ENCODE results near the gene CYFIP1. TPM values are rescaled to one million over a fixed set of nuclear protein-coding genes. Genes with fewer than 3 reads are reported as not detected.

CYFIP1 gene
- total RNA-seq, 1 donor from 2014 or later: 98.3 TPM

DNA sequence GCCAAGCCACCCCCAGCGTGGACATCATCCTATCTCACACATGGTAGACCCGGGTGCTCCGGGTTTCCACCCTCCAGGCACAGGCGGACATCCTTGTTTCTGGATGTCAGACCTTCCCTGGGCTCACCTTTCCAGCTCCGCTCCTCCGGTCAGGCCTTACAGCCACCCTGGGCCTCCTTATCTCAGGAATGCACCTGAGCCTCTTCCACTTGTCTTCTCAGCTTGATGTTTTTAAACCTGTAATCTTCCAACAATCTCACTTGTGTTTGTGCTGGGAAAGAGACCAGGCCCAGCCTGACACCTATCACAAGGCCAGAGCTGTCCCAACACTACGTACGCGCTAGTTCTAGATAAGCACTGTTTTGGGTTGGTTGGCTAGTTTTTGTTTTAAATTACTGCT lies 87.8 kb downstream of the CYFIP1 start:
- TF ChIP-seq, protein P1, sequence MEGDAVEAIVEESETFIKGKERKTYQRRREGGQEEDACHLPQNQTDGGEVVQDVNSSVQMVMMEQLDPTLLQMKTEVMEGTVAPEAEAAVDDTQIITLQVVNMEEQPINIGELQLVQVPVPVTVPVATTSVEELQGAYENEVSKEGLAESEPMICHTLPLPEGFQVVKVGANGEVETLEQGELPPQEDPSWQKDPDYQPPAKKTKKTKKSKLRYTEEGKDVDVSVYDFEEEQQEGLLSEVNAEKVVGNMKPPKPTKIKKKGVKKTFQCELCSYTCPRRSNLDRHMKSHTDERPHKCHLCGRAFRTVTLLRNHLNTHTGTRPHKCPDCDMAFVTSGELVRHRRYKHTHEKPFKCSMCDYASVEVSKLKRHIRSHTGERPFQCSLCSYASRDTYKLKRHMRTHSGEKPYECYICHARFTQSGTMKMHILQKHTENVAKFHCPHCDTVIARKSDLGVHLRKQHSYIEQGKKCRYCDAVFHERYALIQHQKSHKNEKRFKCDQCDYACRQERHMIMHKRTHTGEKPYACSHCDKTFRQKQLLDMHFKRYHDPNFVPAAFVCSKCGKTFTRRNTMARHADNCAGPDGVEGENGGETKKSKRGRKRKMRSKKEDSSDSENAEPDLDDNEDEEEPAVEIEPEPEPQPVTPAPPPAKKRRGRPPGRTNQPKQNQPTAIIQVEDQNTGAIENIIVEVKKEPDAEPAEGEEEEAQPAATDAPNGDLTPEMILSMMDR (IDR thresholded peaks at IDR 0.05; ENCODE audit: unreplicated experiment): no peak
- peaks cover 43% of the 10 kb centered on the region for H3K36me3 Mint-ChIP-seq
- no peaks in the 10 kb centered on the region for H3K27me3 Mint-ChIP-seq (ENCODE audit: low read depth)
- no peaks in the 10 kb centered on the region for H3K9me3 Mint-ChIP-seq
- DNase-seq (ENCODE audit: low spot score in 2 of 2, unreplicated experiment in 2 of 2): no peak
- no peaks in the 10 kb centered on the region for H3K4me1 Mint-ChIP-seq
- H3K4me3 Mint-ChIP-seq: no peak overlapping the region
- H3K27ac Mint-ChIP-seq: no peak overlapping the region

DNA sequence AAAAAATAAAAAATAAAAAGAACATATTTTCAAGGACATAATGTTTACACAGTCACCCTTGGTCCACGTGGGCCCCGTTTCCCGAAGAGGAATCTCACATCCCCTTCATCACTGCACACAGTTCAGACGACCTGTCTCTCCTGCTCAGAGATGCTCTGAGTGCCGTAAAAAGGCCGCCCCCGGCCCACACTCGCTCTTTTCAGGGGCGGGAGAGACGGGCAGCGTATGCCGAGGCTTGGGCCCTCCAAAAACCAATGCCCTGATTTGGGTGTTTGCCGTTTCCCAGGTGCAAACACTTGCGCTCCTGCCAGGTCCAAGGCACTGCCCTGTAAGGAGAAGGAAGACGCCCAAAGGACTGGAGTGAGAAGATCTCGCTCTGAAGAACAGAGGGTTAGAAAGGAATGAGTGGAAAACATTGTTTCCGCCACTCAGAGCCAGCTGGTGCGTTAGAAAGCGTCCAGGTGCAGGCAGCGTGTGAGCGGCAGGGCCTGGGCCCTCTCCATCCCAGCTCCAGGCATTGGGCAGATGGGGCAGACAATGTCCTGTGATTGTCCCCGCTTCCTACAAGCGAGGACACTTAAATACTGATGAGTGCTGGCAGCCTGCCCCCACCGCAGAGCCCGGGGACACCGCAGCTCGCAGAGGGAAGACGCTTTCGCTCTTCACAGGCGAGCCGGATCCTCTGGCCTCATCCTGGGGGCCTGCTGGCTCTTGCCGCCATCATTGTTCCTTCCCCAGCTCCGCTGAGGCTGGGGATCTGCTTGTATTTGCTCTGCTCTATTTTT lies 88.5 kb downstream of the CYFIP1 start:
- H3K27ac Mint-ChIP-seq: no peak overlapping the region

DNA sequence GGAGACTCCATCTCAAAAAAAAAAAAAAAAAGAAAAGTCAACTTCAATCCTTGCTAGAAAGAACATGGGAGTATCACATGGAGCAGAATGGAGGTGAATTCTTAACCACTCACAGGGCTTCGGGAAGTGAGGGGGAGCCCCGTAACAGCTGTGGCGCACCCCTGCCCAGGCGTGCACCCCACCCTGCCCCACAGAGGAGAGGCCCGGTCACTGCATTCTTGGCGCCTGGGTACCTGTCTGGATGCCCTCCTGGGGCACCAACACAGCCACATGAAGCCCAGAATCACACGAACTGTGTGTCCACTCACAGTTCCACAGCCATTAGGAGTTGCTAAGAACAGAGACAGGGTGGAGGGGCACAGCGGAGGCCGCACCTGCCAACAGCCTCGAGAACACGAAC lies 89.9 kb downstream of the CYFIP1 start:
- Mint-ChIP-seq H3K36me3 (peaks cover 44% of the 10 kb centered on the region), H3K27me3 (ENCODE audit: low read depth) (no peaks in the 10 kb centered on the region), H3K4me3 (no peak overlapping the region), H3K4me1 (no peaks in the 10 kb centered on the region), H3K9me3 (no peaks in the 10 kb centered on the region), H3K27ac (no peak overlapping the region)
- no peak for DNase-seq (ENCODE audit: low spot score in 2 of 2, unreplicated experiment in 2 of 2)
- TF ChIP-seq, protein P1 (IDR thresholded peaks at IDR 0.05; ENCODE audit: unreplicated experiment): no peak

More for the DNA sequence above, 88.5 kb downstream of the CYFIP1 start:
- Mint-ChIP-seq H3K4me3 (no peak overlapping the region), H3K4me1 (no peaks in the 10 kb centered on the region), H3K36me3 (peaks cover 44% of the 10 kb centered on the region), H3K27me3 (ENCODE audit: low read depth) (no peaks in the 10 kb centered on the region), H3K9me3 (no peaks in the 10 kb centered on the region)
- TF ChIP-seq, protein P1 (IDR thresholded peaks at IDR 0.05; ENCODE audit: unreplicated experiment): no peak
- no peak for DNase-seq (ENCODE audit: low spot score in 2 of 2, unreplicated experiment in 2 of 2)

DNA sequence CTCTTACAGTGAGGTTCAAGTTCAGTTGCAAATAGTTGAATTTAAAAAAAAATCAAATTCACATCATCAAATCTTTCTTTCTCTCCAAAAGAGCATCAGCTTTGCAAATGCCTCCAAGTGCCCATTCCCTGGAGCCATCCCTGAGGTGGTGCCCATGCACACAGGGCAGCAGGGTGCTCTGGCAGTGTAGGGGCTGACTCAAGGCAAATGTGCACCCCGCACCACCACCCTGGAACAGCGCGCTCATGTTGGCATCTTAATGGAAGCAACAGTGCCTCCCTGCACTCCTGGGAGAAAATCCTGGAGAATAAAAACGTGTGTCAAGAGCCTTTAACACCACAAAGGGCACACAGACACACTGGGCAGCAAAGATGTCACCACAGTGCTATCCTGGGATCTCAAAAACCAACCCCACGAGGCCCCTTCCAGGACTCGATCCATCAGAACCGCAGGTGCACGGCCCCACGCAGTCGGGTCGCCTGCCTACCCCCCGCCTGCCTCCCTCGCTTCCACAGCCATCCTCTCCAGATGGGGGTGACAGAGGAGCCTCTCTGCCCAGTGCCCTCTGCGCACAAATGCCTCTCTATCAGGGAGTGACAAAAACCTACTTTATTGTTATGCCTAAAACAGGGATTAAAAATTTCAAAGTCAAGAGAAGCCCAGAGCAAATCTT lies 90.9 kb downstream of the CYFIP1 start:
- Mint-ChIP-seq H3K36me3 (peaks cover 46% of the 10 kb centered on the region), H3K27me3 (ENCODE audit: low read depth) (no peaks in the 10 kb centered on the region), H3K4me1 (no peaks in the 10 kb centered on the region), H3K9me3 (no peaks in the 10 kb centered on the region), H3K27ac (no peak overlapping the region), H3K4me3 (no peak overlapping the region)
- TF ChIP-seq, protein P1 (IDR thresholded peaks at IDR 0.05; ENCODE audit: unreplicated experiment): no peak
- no peak for DNase-seq (ENCODE audit: low spot score in 2 of 2, unreplicated experiment in 2 of 2)

DNA sequence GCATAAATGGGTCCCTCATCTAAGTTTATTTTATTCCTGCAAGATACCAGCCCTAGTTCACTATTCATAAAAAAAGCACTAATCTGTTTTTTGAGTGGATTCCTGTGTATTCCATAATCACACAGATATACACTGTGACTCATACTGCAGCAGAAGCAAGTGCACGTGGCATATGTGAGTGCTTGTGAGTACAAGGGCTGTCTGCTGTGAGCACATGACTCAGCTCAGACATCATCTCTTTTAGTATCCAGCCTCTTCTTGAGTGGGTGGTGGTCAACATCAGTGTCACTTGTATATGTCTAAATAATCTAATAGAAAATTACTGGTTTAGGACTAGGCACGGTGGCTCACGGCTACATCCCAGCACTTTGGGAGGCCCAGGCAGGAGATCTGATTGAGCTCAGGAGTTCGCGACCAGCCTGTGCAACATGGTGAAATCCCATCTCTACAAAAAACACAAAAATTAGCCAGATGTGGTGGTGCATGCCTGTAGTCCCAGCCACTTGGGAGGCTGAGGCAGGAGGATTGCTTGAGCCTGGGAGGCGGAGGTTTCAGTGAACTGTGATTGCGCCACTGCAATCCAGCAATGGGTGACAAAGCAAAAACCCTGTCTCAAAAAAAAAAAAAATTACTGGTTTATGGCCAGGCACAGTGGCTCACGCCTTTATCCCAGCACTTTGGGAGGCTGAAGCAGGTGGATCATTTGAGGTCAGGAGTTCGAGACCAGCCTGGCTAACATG lies 91.9 kb downstream of the CYFIP1 start:
- TF ChIP-seq, protein P1 (IDR thresholded peaks at IDR 0.05; ENCODE audit: unreplicated experiment): no peak
- Mint-ChIP-seq H3K27me3 (ENCODE audit: low read depth) (no peaks in the 10 kb centered on the region), H3K36me3 (peaks cover 44% of the 10 kb centered on the region), H3K9me3 (no peaks in the 10 kb centered on the region), H3K27ac (peak overlapping the region; percentile 16), H3K4me1 (no peaks in the 10 kb centered on the region), H3K4me3 (no peak overlapping the region)
- no peak for DNase-seq (ENCODE audit: low spot score in 2 of 2, unreplicated experiment in 2 of 2)

All from mesothelial cell of epicardium (in vitro differentiated cells).